HUES64 (cell line): Measurements from ENCODE around the gene MACROH2A1.

ENCODE experiments used
- H3K27ac ChIP-seq: 2 replicates; pipeline ENCODE4 v1.7.0; 2013; ENCODE audit warnings: low read depth, low read length, inconsistent platforms
- H3K27me3 ChIP-seq: 2 replicates; pipeline ENCODE4 v1.6.1; 2013; ENCODE audit warnings: mild to moderate bottlenecking, low read length; ENCODE audit not compliant: insufficient read depth
- H3K36me3 ChIP-seq: 2 replicates; pipeline ENCODE4 v1.6.1; 2013; ENCODE audit warnings: mild to moderate bottlenecking, low read length; ENCODE audit not compliant: insufficient read depth
- H3K4me1 ChIP-seq: 2 replicates; pipeline ENCODE4 v1.6.1; 2013; ENCODE audit warnings: mild to moderate bottlenecking, low read length, moderate library complexity; ENCODE audit not compliant: insufficient read depth
- H3K4me3 ChIP-seq: 2 replicates; pipeline ENCODE4 v1.5.1; 2013; ENCODE audit warnings: mild to moderate bottlenecking, low read length, moderate library complexity
- H3K9ac ChIP-seq: 2 replicates; pipeline ENCODE4 v1.6.1; 2013; ENCODE audit warnings: mild to moderate bottlenecking, low read depth, low read length
- H3K9me3 ChIP-seq: 2 replicates; pipeline ENCODE4 v1.6.1; 2013; ENCODE audit warnings: low read depth, low read length; ENCODE audit not compliant: insufficient read depth
- WGBS: fragments of 150-250, 120-280 bp; methylation state at CpG from one replicate; pipeline ENCODE4 v1.1.7; 2013; ENCODE audit warnings: missing lambda C conversion rate; 5-methylcytosine and 5-hydroxymethylcytosine counted together

The MACROH2A1 gene

DNA sequence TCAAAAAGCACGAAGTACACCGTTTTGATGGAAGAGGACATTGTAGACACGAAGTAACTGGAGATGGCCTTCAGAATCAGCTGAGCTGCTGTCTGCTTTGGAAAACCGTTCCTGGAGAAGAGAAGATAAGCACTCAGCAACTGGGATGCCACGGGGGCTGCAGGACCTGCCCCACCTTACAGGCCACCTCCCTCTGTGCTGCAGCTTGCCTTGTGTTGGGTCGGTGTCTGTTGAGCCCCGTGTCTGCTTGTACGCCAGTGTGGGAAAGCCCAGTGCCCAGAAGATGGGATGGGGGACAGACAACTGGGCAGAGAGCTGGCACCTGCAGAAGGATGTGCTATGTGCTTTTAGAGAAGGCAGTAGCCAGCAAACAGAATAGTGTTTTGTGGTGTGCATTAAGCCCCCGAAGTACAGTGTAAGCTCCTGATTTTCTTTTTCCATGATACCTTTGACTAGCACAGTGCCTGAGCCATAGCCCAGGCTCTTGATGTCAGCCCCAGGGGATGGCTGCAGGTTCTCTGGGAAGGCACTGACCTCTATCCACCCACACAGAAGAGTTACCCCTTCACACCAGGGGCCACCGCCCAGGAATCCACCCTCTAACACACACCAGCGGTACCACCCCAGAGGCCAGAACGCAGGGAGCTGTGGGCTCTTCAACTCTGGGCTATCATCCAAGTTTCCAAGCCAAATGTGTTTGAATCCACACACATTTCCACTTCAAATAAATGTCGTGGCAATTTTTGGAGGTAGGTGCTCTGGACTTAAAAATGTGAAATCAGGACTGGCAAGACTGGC is 63.8 kb downstream of the MACROH2A1 start:
- Histone ChIP-seq H3K27ac (no peak overlapping the region), H3K9me3 (no peaks in the 10 kb centered on the region), H3K4me3 (no peak overlapping the region), H3K36me3 (peaks cover 55% of the 10 kb centered on the region), H3K27me3 (no peaks in the 10 kb centered on the region), H3K4me1 (no peaks in the 10 kb centered on the region), H3K9ac (no peak overlapping the region)
- WGBS = 94% methylated on average over 13 of the region's 13 CpGs

GRCh38 chr5:135333732-135334515 is 65.1 kb downstream of the MACROH2A1 start:
- no peaks in the 10 kb centered on the region for H3K4me1 ChIP-seq

DNA sequence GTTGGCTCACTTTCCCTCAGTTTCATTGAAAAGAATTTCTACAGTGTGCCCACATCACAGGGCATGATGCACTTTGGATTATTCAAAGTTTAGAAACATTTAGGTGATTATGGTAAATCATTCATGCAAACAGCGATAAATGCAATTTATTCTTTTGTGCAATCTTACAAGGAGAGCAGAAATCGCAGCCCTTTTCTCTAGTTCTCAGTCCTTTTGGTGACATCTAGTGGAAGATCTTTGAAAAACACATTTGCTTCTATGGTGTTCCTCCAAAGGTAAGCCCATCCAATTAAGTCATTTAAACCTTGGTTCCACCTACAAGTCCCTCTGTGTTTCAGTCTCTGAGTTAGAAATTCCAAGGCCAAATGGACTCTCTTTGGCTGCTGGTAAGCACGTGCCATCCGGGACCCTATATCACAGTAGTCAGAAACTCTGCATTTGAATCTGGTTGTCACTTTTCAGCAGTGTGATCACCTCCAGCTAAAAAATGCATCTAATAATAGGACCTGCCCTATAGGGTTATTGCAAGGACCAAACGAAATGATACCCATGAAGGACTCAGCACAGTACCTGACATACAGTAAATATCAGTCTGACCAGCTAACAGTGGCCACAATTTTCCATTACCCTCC is 66.4 kb downstream of the MACROH2A1 start:
- Histone ChIP-seq H3K36me3 (peaks cover 32% of the 10 kb centered on the region; the same call in 1 of the 2 replicates), H3K27me3 (no peaks in the 10 kb centered on the region), H3K27ac (no peak overlapping the region), H3K9ac (no peak overlapping the region), H3K9me3 (no peaks in the 10 kb centered on the region), H3K4me1 (no peaks in the 10 kb centered on the region), H3K4me3 (no peak overlapping the region)
- WGBS = 46% methylated on average over 5 of the region's 5 CpGs

More at GRCh38 chr5:135333732-135334515, 65.1 kb downstream of the MACROH2A1 start:
- no peaks in the 10 kb centered on the region for H3K9me3 ChIP-seq
- H3K27me3 ChIP-seq = no peaks in the 10 kb centered on the region
- no peak overlapping the region for H3K9ac ChIP-seq
- peaks cover 44% of the 10 kb centered on the region for H3K36me3 ChIP-seq
- H3K4me3 ChIP-seq = no peak overlapping the region
- H3K27ac ChIP-seq = no peak overlapping the region
- 88% methylated on average over 10 of the region's 10 CpGs for WGBS

- Histone ChIP-seq H3K4me3 (no peak overlapping the region), H3K4me1 (no peaks in the 10 kb centered on the region), H3K36me3 (peaks cover 21% of the 10 kb centered on the region; the same call in 1 of the 2 replicates), H3K27me3 (no peaks in the 10 kb centered on the region; the same call in 1 of the 2 replicates), H3K9me3 (no peaks in the 10 kb centered on the region), H3K27ac (no peak overlapping the region), H3K9ac (no peak overlapping the region)
- WGBS = 92% methylated on average over 3 of the region's 3 CpGs
Observed at GRCh38 chr5:135331612-135332011, 67.4 kb downstream of the MACROH2A1 start.

GRCh38 chr5:135330798-135331096 is 68.3 kb downstream of the MACROH2A1 start:
- Histone ChIP-seq H3K36me3 (peaks cover 15% of the 10 kb centered on the region; the same call in 1 of the 2 replicates), H3K9ac (no peak overlapping the region), H3K4me3 (no peak overlapping the region), H3K9me3 (no peaks in the 10 kb centered on the region), H3K4me1 (no peaks in the 10 kb centered on the region), H3K27me3 (no peaks in the 10 kb centered on the region; the same call in 1 of the 2 replicates), H3K27ac (no peak overlapping the region)
- 88% methylated on average over 3 of the region's 3 CpGs for WGBS

DNA sequence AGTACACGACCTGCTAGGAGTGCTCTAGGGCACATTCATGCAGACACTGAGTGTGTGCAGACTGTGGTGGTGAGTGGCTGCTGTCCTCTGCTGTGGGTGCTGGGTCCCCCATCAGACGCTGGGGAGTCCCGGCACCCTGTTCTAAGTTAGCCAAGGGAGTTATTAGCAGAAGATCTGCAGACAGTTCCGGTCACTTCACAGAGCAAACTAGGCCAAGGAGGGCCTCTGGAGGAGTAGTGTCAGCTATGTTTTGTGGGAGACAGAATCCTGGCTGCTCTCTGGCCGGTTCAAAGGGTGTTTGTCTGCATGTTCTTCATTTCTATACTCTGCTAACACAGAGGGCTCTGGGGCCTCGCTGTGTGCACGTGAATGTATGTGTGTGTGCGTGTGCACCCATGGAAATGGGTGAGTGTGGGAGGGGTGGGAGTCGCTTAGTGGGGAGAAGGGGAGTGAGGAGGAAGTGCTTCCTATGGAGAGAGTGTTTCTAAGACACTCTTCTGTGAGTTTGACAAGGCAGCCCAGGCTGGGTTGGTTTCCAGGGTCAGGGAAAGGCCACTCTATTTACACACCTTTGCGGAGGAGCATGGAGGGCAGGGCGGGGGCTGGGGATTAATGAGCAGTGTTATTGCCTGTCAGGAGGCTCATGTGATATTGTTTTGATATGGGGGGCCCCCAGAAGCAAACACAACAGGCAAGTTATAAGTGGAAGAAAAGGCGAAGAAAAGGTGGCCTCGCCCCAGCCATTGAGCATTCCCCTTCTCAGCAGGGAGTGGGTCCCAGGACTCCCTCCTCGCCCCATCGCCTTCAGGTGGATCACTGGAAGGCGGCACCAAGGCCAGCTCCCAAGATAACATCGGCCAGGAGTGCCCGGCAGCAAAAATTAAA is 68.9 kb downstream of the MACROH2A1 start:
- H3K27ac ChIP-seq = no peak overlapping the region
- no peaks in the 10 kb centered on the region for H3K9me3 ChIP-seq
- H3K4me1 ChIP-seq = no peaks in the 10 kb centered on the region
- H3K27me3 ChIP-seq = no peaks in the 10 kb centered on the region; the same call in 1 of the 2 replicates
- 89% methylated on average over 18 of the region's 18 CpGs for WGBS
- peaks cover 12% of the 10 kb centered on the region; the same call in 1 of the 2 replicates for H3K36me3 ChIP-seq
- no peak overlapping the region for H3K9ac ChIP-seq
- no peak overlapping the region for H3K4me3 ChIP-seq

GRCh38 chr5:135329066-135329912 is 69.7 kb downstream of the MACROH2A1 start:
- Histone ChIP-seq H3K9ac (no peak overlapping the region), H3K4me3 (no peak overlapping the region), H3K4me1 (no peaks in the 10 kb centered on the region), H3K27me3 (no peaks in the 10 kb centered on the region; the same call in 1 of the 2 replicates), H3K36me3 (peaks cover 4% of the 10 kb centered on the region; the same call in 1 of the 2 replicates), H3K9me3 (no peaks in the 10 kb centered on the region), H3K27ac (no peak overlapping the region)
- WGBS = 94% methylated on average over 16 of the region's 16 CpGs

GRCh38 chr5:135328128-135328687 is 70.8 kb downstream of the MACROH2A1 start:
- Histone ChIP-seq H3K27ac (no peak overlapping the region), H3K27me3 (no peaks in the 10 kb centered on the region; the same call in 1 of the 2 replicates)
- 98% methylated on average over 5 of the region's 5 CpGs for WGBS

GRCh38 chr5:135327429-135328127 is 71.5 kb downstream of the MACROH2A1 start:
- Histone ChIP-seq H3K9me3 (no peaks in the 10 kb centered on the region), H3K27me3 (peaks cover 3% of the 10 kb centered on the region; the same call in 1 of the 2 replicates), H3K9ac (no peak overlapping the region), H3K4me3 (no peak overlapping the region), H3K4me1 (no peaks in the 10 kb centered on the region), H3K36me3 (peaks cover 3% of the 10 kb centered on the region; the same call in 1 of the 2 replicates), H3K27ac (no peak overlapping the region)
- WGBS = 92% methylated on average over 12 of the region's 12 CpGs

More at GRCh38 chr5:135328128-135328687, 70.8 kb downstream of the MACROH2A1 start:
- Histone ChIP-seq H3K9me3 (no peaks in the 10 kb centered on the region), H3K9ac (no peak overlapping the region), H3K4me3 (no peak overlapping the region), H3K4me1 (no peaks in the 10 kb centered on the region), H3K36me3 (peaks cover 3% of the 10 kb centered on the region; the same call in 1 of the 2 replicates)
